ENCODE measurements around the gene CHST3.

CHST3 gene

DNA sequence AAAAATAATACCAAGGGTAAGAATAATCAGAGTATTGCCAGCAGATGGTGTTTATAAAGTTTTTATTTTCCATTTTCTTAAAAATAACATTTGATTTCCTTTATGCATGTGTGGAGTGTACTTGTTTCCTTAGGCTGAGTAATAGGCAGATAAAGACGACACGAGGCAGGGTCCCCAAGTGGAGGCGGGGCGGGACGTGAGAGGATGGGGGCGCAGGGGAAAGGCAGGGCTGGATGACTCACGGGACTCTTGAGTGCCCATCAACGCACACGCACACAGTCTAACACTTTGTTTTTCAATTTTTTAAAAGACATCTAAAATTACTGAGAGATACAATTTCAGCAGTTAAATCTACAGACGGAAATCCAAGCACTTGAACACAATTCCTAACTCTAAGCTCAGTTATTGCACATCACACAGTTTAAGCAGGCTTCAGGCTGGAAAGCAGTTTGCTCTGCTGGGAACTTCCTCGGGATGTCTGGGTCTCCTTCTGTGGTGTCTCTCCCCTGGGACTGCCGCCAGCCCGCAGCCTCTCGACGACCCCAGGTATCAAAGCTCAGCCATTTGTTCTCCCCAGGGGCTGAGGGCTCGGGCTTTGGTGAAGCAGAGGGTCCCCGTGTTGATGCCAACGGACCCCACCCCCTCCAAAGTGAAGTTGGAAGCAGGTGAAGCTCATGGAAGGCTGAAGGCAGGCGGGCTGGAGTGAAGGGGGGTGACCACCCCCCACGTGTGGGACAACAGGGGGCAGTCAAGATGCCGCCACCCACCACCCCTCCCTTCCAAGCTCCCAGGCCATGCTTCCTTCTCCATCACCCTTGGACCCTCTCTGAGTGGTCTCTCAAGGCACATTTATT lies 95.0 kb downstream of the CHST3 start:
- H3K4me3 ChIP-seq (ENCODE audit: low read length), result no peak overlapping the region
- TF ChIP-seq ZNF274 (IDR thresholded peaks at IDR 0.05; ENCODE audit: low read depth, low read length), result no peak

GRCh38 chr10:72059843-72060822 lies 95.9 kb downstream of the CHST3 start:
- no peak for TF ChIP-seq ZNF274 (IDR thresholded peaks at IDR 0.05; ENCODE audit: low read depth, low read length)
- no peak overlapping the region for H3K4me3 ChIP-seq (ENCODE audit: low read length)

GRCh38 chr10:72061491-72061890 lies 97.3 kb downstream of the CHST3 start:
- no peak for TF ChIP-seq ZNF274 (IDR thresholded peaks at IDR 0.05; ENCODE audit: low read depth, low read length)

DNA sequence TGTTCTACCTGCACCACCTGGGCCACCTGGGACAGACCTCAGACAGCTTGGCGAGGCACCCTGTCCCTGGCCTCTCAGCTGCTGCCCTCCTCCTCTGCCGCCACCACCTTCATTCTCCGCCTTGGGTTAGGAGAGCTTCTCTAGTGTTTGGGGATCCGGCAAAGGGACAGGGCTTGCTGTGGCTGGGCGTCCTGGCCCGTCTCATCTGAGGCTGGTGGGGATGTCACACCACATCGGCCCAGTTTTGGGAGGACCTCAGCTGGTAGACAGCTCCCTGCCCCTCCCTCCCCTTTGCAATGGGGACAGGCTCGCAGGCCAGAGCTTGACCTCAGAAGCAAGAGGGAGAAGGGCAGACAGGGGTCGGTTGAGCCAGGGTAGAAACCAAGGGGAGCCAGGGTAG lies 97.7 kb downstream of the CHST3 start:
- no peak overlapping the region for H3K4me3 ChIP-seq (ENCODE audit: low read length)
- no peak for TF ChIP-seq ZNF274 (IDR thresholded peaks at IDR 0.05; ENCODE audit: low read depth, low read length)

More at GRCh38 chr10:72061491-72061890, 97.3 kb downstream of the CHST3 start:
- H3K4me3 ChIP-seq (ENCODE audit: low read length), result no peak overlapping the region

DNA sequence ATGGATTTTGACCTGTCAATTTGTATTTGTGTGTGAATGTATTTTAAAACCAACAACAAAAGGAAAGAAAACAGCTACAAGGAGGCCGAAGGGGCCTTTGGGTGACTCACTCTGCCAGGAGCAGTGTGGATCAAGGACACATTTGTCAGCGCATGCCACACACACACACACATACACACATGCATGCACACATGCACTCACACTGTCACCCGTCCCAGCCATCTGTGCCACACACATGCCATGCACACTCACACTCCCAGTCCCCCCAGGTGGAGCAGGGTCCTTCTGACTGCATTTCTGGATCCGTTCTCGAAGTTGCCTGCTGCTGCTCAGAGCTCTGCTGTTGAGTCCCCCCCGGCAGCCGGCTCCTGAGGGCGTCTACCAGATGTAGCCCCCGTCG lies 98.2 kb downstream of the CHST3 start:
- H3K4me3 ChIP-seq (ENCODE audit: low read length), result no peak overlapping the region
- TF ChIP-seq ZNF274 (IDR thresholded peaks at IDR 0.05; ENCODE audit: low read depth, low read length), result no peak

Data from GM08714 (cell line).